ENCODE data around the gene SCD.
A peak's percentile ranks its signal among the peaks of the same experiment; 100 is the strongest.

The SCD gene

DNA sequence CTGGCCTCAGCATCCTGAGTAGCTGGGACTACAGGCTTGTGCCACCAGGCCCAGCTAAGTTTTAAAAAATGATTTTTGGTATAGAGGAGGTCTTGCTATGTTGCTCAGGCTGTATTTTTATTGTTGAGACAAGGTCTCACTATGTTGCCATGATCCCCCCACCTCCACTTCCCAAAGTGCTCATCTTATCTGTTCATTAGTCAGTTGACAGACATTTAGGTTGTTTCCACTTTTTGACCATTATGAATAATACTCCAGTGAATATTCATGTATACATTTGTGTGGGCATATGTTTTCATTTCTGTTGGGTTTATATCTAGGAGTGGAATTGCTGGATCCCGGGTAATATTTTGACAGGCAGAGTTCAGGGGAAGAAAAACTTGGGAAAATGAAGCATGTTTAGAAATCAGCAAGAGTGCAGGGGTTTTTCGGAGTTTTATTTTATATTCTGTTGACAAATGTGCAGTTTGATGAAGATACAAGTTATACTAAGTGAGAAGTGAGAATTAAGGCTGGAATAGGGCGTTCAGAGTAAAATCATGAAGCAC, 2.7 kb upstream of the SCD start:
- TF ChIP-seq FOXP2 (optimal IDR thresholded peaks at IDR 0.05; ENCODE audit: control extremely low read depth, extremely low read length, insufficient read depth) (no peak), POLR2AphosphoS5 (IDR thresholded peaks at IDR 0.05; ENCODE audit: borderline replicate concordance, low read depth, low read length) (no peak), EZH2 (IDR thresholded peaks at IDR 0.05) (no peak)
- peaks cover 17% of the 10 kb centered on the region for H3K36me3 ChIP-seq (ENCODE audit: insufficient read depth, low read length)
- H3K27ac ChIP-seq = no peak overlapping the region
- no peak overlapping the region for H3K4me3 ChIP-seq
- no peak for DNase-seq (ENCODE audit: low read depth, low spot score)
- H3K9me3 ChIP-seq (ENCODE audit: low read depth, low read length) = no peaks in the 10 kb centered on the region
- no peak overlapping the region for H3K9ac ChIP-seq (ENCODE audit: insufficient read length)

DNA sequence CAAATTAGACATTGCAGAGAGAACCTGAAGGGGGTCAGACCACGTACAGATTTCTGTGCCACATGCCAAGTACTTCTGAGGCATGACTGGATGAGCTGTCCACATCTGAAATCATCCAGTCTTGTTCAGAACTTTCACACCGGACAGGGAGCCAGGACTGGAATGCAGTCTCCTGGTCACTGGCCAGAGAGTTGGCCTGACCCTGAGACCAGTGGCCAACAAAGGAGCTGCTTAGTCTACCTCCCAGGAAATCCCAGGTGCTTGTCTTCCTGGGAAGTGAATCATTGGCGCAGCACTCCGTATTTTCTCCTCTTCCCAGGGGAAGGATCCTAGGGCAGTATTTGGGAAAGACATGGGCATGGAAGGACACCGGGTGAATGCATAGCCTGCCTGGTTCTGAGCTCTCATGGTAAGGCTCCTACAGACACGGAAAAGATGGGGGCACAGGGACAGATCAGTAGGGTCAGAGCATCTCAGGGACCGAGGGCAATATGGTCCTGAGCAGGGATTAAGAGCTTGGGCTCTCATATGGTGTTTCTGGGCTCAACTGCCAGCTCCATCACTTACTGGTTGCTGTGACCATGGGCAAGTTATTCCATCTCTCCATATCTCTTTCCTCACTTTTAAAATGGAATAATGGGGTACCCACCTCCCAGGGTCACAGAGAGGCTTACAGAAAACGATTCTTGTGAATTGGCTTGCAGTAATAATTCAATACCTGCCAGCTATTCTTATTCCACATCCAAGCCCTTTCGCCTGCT, 1.3 kb upstream of the SCD start:
- Histone ChIP-seq H3K27ac (peak overlapping the region; percentile 79), H3K4me3 (peak overlapping the region; percentile 84), H3K36me3 (ENCODE audit: insufficient read depth, low read length) (peaks cover 31% of the 10 kb centered on the region), H3K9ac (ENCODE audit: insufficient read length) (peak overlapping the region; percentile 68), H3K9me3 (ENCODE audit: low read depth, low read length) (no peaks in the 10 kb centered on the region)
- no peak for DNase-seq (ENCODE audit: low read depth, low spot score)
- TF ChIP-seq EZH2 (IDR thresholded peaks at IDR 0.05) = no peak
- no peak for TF ChIP-seq FOXP2 (optimal IDR thresholded peaks at IDR 0.05; ENCODE audit: control extremely low read depth, extremely low read length, insufficient read depth)
- TF ChIP-seq POLR2AphosphoS5 (IDR thresholded peaks at IDR 0.05; ENCODE audit: borderline replicate concordance, low read depth, low read length) = no peak

DNA sequence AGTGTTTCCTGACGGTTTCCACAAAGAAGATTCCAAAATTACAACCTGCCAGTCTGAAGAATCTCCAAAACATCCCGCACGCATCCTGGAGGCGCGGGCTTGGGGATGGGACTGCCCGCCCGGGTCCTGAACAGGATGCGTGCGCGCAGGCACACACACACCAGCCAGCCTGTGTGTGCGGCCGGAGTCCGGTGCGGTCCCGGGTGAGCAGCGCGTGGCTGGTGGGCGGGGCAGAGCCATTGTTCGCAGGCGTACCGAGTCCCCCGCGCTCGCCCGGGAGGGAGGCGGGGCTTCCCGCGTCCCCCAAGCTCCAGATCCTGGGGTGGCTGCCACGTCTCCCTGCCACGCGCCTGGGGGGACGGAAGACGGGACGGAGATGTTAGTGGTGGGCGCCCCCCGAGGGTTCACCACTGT, 675 bp upstream of the SCD start:
- Histone ChIP-seq H3K9me3 (ENCODE audit: low read depth, low read length) (no peaks in the 10 kb centered on the region), H3K9ac (ENCODE audit: insufficient read length) (peak overlapping the region; percentile 68), H3K36me3 (ENCODE audit: insufficient read depth, low read length) (peaks cover 37% of the 10 kb centered on the region), H3K27ac (peak overlapping the region; percentile 79), H3K4me3 (peak overlapping the region; percentile 84)
- DNase-seq (ENCODE audit: low read depth, low spot score) = no peak
- no peak for TF ChIP-seq FOXP2 (optimal IDR thresholded peaks at IDR 0.05; ENCODE audit: control extremely low read depth, extremely low read length, insufficient read depth)
- no peak for TF ChIP-seq EZH2 (IDR thresholded peaks at IDR 0.05)
- TF ChIP-seq POLR2AphosphoS5 (IDR thresholded peaks at IDR 0.05; ENCODE audit: borderline replicate concordance, low read depth, low read length) = peak; percentile 64; the same call in 1 of the 2 replicates

- DNase-seq (ENCODE audit: low read depth, low spot score) = no peak
Measured at GRCh38 chr10:100347568-100348195, 649 bp downstream of the SCD start.

GRCh38 chr10:100348389-100348927, 1.4 kb downstream of the SCD start:
- H3K36me3 ChIP-seq (ENCODE audit: insufficient read depth, low read length) = peaks cover 55% of the 10 kb centered on the region
- H3K4me3 ChIP-seq = peak overlapping the region; percentile 84
- TF ChIP-seq EZH2 (IDR thresholded peaks at IDR 0.05) = no peak
- TF ChIP-seq POLR2AphosphoS5 (IDR thresholded peaks at IDR 0.05; ENCODE audit: borderline replicate concordance, low read depth, low read length) = no peak
- TF ChIP-seq FOXP2 (optimal IDR thresholded peaks at IDR 0.05; ENCODE audit: control extremely low read depth, extremely low read length, insufficient read depth) = no peak
- H3K9me3 ChIP-seq (ENCODE audit: low read depth, low read length) = no peaks in the 10 kb centered on the region
- H3K27ac ChIP-seq = no peak overlapping the region
- peak overlapping the region; percentile 87 for H3K9ac ChIP-seq (ENCODE audit: insufficient read length)
- no peak for DNase-seq (ENCODE audit: low read depth, low spot score)

More at GRCh38 chr10:100347568-100348195, 649 bp downstream of the SCD start:
- no peak for TF ChIP-seq EZH2 (IDR thresholded peaks at IDR 0.05)
- no peak for TF ChIP-seq FOXP2 (optimal IDR thresholded peaks at IDR 0.05; ENCODE audit: control extremely low read depth, extremely low read length, insufficient read depth)
- TF ChIP-seq POLR2AphosphoS5 (IDR thresholded peaks at IDR 0.05; ENCODE audit: borderline replicate concordance, low read depth, low read length) = no peak
- Histone ChIP-seq H3K9ac (ENCODE audit: insufficient read length) (peak overlapping the region; percentile 87), H3K36me3 (ENCODE audit: insufficient read depth, low read length) (peaks cover 50% of the 10 kb centered on the region), H3K9me3 (ENCODE audit: low read depth, low read length) (no peaks in the 10 kb centered on the region), H3K27ac (peak overlapping the region; percentile 67), H3K4me3 (peak overlapping the region; percentile 84)

DNA sequence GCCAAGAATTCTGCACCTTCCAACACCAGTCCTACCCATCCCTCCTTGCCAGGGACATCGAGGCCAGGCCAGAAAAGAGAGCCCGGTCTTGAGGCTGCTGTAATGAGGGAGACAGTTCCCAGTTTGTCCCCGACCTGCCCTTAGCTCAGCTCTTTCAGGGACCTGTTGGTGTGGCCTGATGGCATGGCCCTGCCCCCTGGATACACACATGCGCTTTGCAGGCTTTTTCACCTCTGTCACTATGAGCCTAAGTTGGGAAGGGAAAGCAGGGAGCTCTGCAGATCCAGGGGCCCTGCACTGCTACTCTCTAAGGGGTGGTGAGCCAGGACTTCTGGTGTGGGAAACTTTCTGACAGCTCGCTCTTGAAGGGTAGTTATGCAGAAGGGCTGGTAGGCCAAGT, 2.1 kb downstream of the SCD start:
- Histone ChIP-seq H3K27ac (no peak overlapping the region), H3K36me3 (ENCODE audit: insufficient read depth, low read length) (peaks cover 62% of the 10 kb centered on the region), H3K9ac (ENCODE audit: insufficient read length) (peak overlapping the region; percentile 87), H3K9me3 (ENCODE audit: low read depth, low read length) (no peaks in the 10 kb centered on the region), H3K4me3 (peak overlapping the region; percentile 84)
- no peak for DNase-seq (ENCODE audit: low read depth, low spot score)
- TF ChIP-seq EZH2 (IDR thresholded peaks at IDR 0.05) (no peak), FOXP2 (optimal IDR thresholded peaks at IDR 0.05; ENCODE audit: control extremely low read depth, extremely low read length, insufficient read depth) (no peak), POLR2AphosphoS5 (IDR thresholded peaks at IDR 0.05; ENCODE audit: borderline replicate concordance, low read depth, low read length) (no peak; the same call in 1 of the 2 replicates)

DNA sequence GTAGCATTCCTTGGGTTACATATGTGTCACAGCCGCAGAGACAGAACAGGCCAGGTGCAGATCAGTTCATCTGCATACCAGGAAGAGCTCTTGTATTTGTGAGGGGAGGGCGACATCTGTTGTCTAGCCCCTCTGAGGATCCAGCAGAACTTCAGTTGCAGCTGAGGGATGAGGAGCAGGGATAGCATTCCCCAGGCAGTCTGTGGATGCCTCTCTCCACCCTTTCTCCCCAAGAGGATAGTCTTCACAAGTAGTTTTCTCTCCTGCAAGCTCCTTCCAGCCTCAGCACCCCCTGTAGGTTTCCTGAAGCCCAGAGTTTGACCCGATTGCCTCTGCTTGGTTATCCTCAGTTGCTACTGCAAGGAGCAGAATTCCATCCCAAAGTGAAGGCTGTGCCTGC, 2.6 kb downstream of the SCD start:
- Histone ChIP-seq H3K27ac (no peak overlapping the region), H3K9me3 (ENCODE audit: low read depth, low read length) (no peaks in the 10 kb centered on the region), H3K9ac (ENCODE audit: insufficient read length) (peak overlapping the region; percentile 37), H3K36me3 (ENCODE audit: insufficient read depth, low read length) (peaks cover 68% of the 10 kb centered on the region), H3K4me3 (peak overlapping the region; percentile 84)
- no peak for DNase-seq (ENCODE audit: low read depth, low spot score)
- TF ChIP-seq FOXP2 (optimal IDR thresholded peaks at IDR 0.05; ENCODE audit: control extremely low read depth, extremely low read length, insufficient read depth) (no peak), EZH2 (IDR thresholded peaks at IDR 0.05) (no peak), POLR2AphosphoS5 (IDR thresholded peaks at IDR 0.05; ENCODE audit: borderline replicate concordance, low read depth, low read length) (no peak)

GRCh38 chr10:100350914-100351485, 4.0 kb downstream of the SCD start:
- no peak for TF ChIP-seq POLR2AphosphoS5 (IDR thresholded peaks at IDR 0.05; ENCODE audit: borderline replicate concordance, low read depth, low read length)
- Histone ChIP-seq H3K27ac (no peak overlapping the region), H3K9me3 (ENCODE audit: low read depth, low read length) (no peaks in the 10 kb centered on the region), H3K4me3 (peak overlapping the region; percentile 84), H3K9ac (ENCODE audit: insufficient read length) (no peak overlapping the region), H3K36me3 (ENCODE audit: insufficient read depth, low read length) (peaks cover 81% of the 10 kb centered on the region)
- no peak for DNase-seq (ENCODE audit: low read depth, low spot score)
